GM18499 (cell line): ENCODE measurements around the gene EBF3.

Experiments used
- ATAC-seq: cut with Tn5 transposase; IDR thresholded peaks from one replicate; pipeline ENCODE4 v1.9.1; 2021; ENCODE audit warnings: moderate number of reproducible peaks; ENCODE audit not compliant: insufficient read depth, unreplicated experiment

Gene EBF3

DNA sequence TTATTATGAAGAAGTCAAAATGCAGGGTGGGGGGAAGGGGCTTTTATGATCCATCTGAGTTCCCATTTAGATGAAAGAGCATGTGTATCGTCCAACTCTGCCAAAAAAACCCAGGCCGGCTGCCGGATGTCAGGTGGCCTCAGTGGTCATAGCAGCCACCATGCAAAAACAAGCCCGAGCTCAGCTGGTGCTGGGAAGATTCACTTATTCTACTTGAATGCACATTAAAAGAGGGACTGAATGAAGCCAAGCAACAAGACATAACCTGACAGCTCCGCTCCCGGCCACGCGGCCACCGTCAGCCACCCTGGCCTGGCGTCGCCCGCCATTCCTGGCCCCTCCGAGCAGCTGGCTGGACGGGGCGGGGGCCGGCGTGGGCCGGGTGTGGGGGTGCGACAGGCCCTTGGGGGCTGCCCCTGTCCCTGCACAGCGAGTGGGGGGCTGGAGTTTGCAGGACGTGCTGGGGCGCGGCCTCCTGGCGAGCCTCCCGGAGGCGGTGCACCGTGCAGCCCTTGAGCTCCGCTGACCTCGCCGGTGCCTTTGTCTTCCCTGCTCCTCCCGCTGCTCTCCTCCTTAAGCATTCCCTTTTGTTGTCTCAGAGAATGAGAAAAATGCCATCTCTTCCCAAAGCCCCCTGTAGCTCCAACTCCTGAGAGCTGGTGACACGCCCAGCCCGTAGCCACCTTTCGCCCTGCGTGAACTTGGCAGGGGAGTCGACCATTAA lies 67.8 kb downstream of the EBF3 start:
- ATAC-seq: no peak

DNA sequence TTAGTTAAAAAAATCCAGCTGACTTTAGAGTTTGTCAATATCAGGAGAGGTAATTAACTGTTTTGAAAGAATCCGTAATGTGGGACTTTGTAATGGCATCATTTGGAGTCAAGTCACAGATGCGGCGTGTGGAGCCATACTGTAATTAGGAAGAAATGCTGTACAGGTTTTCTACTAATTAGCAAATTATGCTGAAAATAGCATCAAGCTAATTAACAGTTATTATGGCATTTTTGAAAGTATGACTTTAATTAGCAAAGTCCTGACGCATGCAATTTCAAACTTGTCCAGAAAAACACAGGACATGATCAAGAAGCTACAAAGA lies 68.3 kb downstream of the EBF3 start:
- no peak for ATAC-seq

DNA sequence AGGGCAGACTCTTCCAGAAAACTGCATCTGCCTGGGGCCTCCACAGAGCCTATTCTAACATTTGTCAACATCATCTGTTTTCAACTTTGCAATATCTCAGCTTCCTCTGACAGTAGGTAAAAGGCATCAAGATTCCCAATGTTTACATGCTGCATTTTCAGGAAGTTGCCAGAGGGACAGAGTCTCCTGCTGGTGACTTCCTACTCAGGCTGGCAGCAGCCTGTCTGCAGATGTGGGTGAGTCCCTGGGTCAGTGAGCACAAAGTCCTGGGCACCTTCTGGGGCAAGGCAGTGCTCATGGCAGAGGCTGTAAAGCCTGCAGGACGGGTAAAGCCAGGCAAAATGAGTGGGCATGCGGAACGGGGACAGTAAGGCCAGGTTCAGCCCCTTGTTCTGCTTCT lies 69.4 kb downstream of the EBF3 start:
- ATAC-seq: no peak

DNA sequence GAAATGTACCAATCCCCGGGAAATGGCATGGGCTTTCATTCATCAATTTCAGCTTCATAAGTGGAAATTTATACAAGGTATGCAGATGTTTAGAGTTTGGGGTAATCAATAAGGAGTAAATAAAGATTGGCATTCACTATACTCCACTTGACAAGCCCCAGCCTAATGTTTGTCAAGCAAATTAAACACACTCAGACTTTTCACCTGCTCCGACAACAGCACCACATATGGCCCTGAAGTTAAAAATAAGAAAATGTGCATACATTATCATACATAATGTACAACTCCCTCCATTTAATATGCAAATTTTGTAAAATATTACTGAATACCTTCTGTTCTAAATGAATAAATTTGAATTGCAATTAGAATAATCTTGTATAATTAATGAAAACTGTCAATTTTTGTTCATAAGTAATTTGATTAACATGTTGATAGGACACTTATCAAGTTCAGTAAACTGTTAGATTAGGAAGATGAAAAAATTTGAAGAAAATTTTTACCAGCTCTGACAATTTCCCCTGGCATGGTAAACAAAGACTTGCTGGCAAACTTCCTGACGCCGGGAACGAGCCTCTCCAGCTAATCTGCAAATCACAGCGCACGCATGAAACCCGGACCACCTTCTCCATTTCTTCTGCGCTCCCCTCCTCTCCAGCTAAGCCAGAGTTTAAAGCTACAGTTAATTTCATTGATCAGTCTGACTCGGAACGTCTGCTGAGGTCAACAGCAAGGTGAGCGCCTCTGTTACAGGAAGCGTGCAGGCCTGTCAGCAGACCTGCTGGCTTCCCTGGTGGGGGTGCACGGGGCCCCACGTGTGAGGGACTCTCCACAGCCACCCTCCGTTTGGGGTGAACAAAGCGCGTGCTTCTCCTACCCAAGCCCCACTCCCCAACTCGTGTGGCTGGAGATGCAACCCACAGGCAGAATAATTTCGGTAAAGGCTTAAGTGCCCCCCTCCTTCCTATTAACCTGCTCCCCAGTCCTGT lies 70.7 kb downstream of the EBF3 start:
- no peak for ATAC-seq

DNA sequence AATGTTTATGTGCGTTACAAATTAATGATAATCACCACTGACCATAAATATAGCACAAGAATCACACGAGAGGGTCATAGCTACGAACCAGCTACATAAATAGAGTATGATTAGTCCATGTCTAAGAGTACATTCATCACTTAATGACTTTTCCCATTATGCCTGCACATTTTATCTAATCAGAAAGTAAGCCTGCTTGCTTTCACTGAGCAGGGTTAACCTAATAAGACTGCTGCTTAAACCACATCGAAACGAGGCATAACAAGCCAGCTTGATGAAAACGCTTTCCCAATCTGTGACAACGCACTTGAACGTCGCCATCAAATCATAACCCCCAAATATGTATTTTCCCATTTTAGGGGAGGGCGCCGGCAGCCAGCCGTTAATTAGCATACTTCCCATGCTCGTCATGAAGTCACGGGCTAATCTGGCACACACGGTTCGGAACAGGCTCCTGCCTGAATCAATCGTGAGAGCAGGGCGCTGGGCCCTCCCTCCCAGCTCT lies 71.5 kb downstream of the EBF3 start:
- no peak for ATAC-seq

DNA sequence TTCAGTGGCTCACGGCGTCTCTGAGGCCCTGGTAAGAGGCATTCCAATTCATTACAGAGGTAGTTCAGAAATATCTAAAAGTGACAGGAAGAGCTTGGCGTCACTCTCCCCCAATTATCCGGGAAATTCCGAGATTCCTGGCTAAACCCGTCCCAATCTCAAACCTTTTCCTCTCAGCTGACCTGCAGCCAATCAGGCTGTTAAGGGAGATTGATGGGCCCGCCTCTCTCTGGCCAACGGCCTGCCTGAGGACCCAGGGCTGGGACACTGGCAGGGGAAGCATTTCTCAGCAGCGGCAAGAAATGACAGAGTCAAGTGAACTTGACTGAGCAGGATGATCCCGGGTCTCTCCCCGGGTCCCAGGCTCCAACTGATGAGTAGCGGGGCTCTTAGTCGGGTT lies 72.3 kb downstream of the EBF3 start:
- ATAC-seq: no peak

DNA sequence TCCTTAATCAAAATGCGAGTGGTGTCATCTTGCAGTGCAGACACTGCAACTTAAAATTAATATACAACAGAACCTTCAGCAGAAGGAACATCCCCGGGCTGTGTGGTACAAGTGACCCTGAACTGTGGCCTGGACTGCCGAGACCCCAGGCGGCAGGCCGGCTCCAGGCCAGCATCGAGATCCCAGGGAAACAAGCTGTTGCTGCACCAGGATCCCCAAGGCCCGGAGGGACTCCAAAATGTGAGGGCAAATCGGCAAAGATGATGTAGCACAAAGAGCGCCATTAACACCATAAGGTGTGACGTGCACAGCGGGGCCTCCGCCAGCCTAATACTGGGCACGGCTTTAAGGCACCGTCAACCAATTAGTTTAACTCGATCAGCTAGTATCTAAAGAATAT lies 73.9 kb downstream of the EBF3 start:
- no peak for ATAC-seq

DNA sequence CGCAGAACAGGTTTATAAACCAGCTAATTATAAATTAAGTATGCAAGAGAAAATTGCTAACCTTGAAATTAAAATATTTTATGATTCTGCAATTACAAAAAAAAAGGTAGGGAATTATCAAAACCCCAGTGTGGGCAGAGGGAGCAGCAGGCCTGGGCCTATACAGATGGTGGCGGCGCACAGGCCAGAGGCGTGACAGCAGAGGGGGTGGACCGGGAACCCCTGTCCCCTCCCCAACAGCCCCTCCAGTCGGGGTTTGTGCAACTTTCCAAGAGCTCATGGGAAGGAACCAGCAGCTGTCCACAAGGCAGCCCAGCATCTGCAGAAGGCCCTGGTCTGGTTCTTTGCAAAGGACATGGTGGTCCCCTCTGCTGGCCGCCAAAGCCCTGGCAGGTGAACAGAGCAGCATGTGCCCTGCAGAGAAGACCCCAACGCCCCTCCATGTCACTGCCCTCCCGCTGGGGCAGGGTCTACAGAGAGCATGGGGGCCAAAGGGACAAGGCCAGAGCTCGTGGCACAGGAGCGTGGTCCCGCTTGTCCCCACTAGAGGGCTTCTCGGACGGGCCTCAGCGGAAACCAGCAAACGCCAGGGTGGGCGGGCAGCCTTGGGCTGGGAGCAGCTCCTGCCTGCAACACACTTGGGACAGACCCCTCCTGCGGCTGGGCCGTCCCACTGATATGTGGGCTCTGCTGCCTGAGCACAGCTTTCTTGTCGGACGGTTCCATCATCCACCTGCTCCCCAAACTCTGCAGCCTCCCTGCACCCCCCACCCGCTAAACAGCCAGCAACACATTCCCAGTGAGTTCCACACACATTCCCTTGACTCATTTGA lies 75.1 kb downstream of the EBF3 start:
- no peak for ATAC-seq

DNA sequence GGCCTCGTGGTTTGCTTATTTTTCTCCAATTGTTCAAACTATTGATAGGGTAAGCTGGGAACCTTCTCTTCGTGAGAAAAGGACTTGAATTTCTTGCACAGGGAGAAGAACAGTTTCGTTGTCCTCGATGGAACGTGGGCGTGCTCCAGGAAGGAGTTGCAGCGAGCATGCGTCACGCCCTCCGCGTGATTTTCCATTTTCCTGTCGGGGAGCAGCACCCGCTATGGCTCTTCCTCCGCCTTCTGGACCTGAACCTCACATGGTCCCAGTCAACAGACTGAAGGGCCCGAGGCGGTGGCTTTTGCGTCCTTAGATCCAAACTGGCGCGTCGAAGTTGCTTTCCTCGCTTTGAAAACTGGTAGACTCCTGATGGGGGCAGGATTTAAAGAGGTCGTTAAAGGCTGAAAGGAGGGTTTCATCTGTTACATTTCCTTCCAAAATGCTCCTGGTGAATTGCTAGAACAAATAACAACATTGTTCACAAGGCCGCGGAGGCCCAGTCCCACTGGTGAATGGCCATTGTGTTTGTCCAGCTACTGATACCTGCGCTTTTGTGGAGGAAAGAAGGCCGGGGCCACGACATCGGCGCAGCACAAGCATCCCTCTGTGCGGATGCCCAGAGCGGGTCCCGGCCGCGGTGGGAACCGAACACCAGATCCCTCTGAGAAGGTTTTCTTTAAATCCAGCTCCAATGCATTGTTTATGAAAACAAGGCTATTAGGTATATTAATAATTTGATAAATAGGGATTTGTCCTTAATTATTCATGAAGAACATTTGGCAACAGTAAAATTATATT lies 75.9 kb downstream of the EBF3 start:
- no peak for ATAC-seq

DNA sequence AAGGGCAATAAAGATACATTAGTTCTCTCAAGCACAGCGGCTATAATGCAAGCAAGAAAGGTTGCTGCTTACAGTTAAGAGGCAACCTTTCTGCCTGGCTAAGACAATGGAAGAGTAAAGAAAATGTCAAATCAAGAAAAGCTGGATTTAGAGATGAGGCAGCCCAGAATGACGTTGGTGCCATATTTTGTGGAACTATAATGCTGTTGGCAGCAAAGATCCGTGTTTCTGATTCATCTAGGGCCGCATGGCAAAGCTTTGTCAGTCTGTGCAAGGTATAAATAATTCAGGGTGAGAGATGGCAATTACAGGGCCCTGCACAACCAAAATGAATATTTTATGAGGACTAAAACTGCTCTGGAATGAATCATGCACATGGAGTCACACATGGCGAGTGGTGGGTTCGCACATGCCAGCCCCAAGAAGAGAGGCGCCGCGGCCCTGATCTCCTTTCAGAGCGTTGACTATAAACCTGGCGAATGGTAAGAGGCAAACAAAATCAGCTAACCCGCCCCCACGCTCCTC lies 76.6 kb downstream of the EBF3 start:
- no peak for ATAC-seq

DNA sequence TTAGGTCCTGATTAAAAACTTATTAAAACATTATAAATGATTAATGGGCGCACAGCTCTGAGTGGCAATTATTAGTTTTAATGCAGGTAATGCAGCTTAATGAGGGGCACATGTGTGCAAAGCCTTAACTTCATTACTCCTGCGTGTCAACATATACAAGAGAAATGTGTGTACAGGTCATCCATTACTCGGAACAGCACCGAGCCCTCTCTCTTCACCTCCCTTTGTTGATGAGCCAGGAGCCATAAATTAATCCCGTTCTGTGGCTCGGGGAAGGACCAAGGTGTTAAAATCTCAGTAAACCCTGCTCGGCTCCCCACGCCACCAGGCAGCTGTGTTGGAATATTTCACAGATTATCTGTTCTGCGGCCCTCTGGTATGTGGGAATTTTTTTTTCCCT lies 77.8 kb downstream of the EBF3 start:
- no peak for ATAC-seq

DNA sequence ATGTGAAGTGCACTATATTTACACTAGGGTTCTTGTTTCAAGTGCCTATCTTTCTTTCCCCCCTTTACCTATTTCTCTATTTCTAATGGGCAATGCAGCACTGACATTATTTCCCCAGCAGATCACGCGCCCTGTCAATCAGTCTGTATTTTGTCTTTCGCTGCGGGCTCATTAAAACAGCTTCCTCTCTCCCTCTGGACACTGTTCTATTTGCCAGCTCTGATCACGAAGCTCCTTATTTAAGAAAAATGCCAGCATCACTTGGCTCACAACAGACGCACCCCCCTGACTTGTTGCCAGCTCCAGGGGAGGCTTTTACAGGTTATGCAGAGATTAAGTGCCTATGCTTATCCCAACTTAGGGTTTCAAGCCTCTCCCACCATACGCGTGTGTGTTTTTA lies 78.5 kb downstream of the EBF3 start:
- no peak for ATAC-seq

DNA sequence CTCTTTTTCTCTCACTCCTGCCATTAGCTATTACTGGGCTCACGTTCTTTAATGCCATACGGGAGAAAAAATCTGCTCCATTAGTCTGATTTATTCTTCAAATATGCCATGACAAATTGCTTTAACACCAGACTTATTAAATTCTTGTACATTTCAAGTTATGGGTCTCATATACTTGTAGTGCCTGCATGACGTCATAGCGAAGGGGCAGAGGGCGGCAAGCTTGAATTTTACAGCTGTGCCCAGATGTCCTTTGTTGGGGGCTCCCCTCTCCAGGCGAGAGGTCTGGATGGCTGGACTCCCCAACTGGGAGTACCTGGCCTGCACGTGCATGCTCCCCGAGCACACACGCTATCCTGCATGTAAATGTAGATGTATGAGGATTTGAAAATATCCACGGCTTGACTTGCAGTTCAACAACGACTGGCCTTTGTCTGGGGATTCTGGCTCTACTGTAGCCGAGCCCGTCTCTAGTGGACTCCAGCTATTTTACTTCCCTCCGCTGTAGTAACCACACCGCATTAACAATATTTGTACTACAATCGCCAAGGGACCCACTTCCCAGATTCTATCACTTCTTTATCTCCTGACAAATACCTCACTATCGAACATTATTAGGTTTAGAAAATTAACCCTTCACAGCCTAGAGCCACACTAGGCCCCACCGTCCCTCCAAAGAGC lies 79.5 kb downstream of the EBF3 start:
- ATAC-seq: no peak

DNA sequence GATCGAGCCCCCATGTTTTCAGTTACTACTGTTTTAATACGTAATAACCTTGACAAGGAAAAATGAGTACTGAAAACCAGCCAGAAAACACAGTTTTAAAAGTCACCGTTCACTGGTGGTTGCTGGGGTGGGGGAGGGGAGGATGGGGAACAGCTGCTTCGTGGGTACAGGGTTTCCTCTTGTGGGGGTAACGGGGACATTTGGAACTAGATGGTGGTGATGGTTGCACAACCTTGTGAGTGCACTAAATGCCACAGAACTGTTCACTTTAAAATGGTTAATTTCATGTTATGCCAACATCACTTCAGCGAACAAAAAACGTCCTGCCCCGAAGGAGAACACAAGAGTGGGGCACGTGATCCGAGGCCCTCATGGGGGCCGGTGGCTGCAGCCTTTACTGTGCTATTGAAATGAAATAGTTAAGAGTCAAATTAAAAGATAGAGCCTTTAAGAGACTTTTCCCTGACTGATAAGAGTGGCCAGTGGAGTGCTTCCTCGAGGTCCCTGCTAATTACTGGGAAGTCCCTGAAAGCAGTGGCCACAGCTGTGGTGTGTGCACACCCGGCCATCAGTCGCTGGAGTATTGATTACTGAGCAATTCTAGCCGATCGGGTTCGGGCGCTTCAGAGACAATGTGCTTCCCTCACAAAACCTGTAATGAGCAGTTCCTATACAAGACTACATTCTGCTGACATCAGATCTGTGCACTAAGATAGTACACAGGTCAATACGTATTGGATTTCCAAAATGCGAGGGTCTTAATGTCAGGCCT lies 80.3 kb downstream of the EBF3 start:
- ATAC-seq: no peak

DNA sequence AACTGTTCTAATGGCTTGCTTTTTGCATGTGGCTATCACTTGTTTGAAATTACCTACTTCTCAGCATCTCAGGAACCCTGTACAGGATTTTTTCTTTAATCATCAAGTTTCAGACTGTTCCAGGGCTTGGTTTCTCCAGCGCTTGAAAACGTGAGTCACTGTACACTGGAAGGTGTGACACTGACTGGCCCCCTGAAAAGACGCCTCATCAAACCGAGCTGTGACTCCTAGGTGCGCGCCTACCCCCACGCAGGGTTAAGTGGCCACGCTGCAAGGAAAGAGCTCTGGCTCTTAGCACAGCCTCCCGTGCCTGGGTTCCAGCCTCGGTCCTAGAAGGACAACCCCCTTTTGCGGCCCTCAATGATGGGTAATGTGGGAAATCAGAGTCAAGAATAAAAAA lies 81.0 kb downstream of the EBF3 start:
- no peak for ATAC-seq

DNA sequence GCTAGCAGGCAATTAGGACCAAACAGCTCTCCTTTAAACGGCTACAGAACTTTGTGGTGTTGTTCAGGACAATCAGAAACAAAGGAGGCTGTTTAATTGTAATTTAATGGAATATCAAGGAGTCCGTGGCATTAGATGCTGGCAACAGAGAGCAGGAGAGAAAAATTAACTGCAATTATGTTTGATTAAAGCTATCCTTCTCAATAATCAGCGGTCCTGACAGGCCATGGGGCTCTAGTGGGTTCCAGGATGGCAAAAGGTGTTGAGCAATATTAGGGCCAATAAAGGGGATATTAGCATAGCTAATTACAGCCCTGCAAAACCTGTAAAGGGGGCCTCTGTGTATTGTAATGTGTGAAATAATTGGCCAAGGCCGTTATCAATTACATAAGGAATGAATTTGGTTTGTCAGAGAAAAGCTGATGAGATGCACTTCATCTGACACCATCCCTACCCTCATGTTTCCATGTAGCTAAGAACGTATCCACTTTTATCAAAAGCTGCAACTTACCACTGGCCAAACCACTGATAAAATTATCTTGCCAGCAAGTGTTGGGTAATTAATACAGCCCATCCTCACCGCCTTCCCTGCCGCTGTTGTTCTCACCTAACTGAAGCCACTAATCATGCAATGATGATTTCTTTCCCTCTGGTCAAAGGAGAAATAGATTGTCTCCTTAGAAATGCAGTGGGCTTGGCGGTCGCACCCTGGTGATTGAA lies 81.6 kb downstream of the EBF3 start:
- no peak for ATAC-seq

DNA sequence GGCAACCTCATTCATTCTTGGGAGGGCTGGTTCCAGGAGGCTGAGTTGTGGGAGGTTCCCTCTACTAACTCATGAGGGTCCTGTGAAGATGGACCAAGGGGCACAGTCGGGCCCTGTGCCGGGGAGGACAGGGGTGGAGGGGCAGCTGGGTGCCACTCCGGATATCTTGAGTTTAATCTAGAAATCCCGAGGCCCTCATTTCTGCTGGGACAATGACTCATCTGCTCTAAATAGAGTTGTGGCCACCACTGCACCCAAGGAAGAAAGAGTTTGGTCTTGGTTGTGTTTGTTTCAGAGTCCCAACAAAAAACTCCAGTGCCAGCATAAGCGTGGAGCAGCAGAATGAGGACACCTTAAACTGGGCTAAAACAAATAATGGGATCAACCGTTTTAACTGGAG lies 82.4 kb downstream of the EBF3 start:
- no peak for ATAC-seq
